Heart left ventricle (tissue), 13 donors: Measurements from ENCODE around the gene NEMF.

Source experiments
- POLR2A ChIP-seq, 2 donors: fragments of 450-650 bp; IDR thresholded peaks; one replicate each; pipeline ENCODE4 v1.6.1; 2017; ENCODE audit warnings: antibody characterized with exemption in 2 of 2, mild to moderate bottlenecking in 2 of 2, moderate library complexity in 2 of 2
- TF ChIP-seq, protein P1 (sequence below), 12 donors: fragments of 200-600 bp; sonication (generic) in 4 of 12; IDR thresholded peaks; one replicate each; pipeline versions ENCODE4 v1.5.0 to v1.8.0; 2018 to 2022; ENCODE audit warnings: antibody characterized with exemption in 12 of 12, mild to moderate bottlenecking in 5 of 12
- donor health status: ischemic (EF 13 %, LVEDD 7.1; RV severe dilation, severe dysfunction).
- donor health status: DM: no; HTN: yes; CAD: no.
- donor health status: DM: no; HTN: no; CAD: no.
- donor health status: ischemic (EF 25% LVEDD 6.9; RV normal size, moderate dysfunction).
- donor health status: ischemic (EF 25% LVEDD 5.7; RV mildly dilated, moderate dysfunction).
- donor health status: ischemic (EF 35%, LVEDD 5.7; RV mildly dilated, moderate dysfunction).
- donor health status: nonischemic (EF 11% LVEDD 7.7; RV severe dilation, severe dysfunction).
- donor health status: DM: yes; HTN: yes; CAD: no.
- donor health status: PGD.
- donor health status: ischemic (EF 29% LVEDD 5.4; RV normal size, mild dysfunction).
- donor health status: nonischemic (EF 23%, LVEDD 6.1; RV moderate dilation, normal function).

GRCh38 chr14:49761839-49762551 lies 90.6 kb downstream of the NEMF start:
- TF ChIP-seq, protein P1, sequence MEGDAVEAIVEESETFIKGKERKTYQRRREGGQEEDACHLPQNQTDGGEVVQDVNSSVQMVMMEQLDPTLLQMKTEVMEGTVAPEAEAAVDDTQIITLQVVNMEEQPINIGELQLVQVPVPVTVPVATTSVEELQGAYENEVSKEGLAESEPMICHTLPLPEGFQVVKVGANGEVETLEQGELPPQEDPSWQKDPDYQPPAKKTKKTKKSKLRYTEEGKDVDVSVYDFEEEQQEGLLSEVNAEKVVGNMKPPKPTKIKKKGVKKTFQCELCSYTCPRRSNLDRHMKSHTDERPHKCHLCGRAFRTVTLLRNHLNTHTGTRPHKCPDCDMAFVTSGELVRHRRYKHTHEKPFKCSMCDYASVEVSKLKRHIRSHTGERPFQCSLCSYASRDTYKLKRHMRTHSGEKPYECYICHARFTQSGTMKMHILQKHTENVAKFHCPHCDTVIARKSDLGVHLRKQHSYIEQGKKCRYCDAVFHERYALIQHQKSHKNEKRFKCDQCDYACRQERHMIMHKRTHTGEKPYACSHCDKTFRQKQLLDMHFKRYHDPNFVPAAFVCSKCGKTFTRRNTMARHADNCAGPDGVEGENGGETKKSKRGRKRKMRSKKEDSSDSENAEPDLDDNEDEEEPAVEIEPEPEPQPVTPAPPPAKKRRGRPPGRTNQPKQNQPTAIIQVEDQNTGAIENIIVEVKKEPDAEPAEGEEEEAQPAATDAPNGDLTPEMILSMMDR (IDR thresholded peaks at IDR 0.05) = no peak
- no peak for TF ChIP-seq POLR2A (IDR thresholded peaks at IDR 0.05)
